Smooth muscle cell of the brain vasculature (primary cell): ENCODE results near the gene PLPPR5.
A peak's percentile ranks its signal among the peaks of the same experiment; 100 is the strongest.

ENCODE experiments used
- DNase-seq: peaks from one replicate; pipeline ENCODE4 v3.0.0-alpha.2; 2012; ENCODE audit warnings: low read depth, low spot score

PLPPR5 gene

DNA sequence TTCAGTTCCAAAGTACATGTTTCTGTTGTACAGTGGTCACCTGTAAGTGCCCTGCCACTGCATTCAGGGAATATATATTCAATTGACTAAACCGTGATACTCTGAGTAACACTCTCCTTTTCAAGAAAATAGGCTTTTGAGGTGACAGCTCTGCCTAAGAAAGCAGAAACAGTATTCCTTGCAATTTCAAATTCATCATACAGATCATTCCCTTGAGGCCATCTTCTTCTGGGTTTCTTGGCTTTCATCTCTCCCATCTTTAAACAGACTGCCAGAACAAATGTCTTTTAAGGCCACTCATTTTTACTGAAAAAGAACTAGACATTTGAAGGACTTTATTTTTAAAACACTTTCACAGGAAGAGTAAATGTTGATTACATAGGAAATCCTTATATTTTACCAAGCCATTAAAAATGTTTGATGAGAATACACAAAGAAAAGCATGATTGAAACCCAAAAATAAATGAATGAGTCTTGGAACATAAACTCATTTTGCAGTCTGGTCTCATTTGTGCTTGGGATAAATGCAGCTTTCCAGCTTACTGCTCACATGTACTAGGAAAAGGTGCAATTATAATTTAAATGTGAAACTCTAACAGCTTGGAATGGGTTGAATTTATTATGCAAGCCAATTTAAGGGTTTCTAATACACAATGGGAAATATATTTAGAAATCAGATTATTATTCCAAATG lies 34.7 kb downstream of the PLPPR5 start:
- DNase-seq = no peak

DNA sequence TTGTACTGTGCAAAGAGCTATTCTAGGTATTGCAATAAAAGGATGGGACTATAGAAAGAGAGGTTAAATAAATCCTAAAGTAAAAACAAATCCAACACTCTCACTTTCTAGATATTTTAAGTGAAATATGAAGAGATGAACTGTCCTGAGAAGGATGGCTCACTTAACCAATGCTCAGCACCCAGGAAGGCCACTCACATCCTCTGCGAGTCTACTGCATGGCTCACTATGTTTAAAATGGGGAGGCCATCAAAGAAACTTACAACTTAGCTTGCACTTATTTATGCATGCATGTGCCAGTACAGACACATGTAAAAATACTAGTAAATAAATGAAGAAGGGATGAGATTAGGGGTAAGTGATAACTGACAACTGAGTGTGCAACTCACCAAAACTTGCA lies 37.5 kb downstream of the PLPPR5 start:
- DNase-seq = no peak

- DNase-seq = no peak
Observed at GRCh38 chr1:98965394-98965793, 39.3 kb downstream of the PLPPR5 start.

- no peak for DNase-seq
Observed at GRCh38 chr1:98964198-98964597, 40.5 kb downstream of the PLPPR5 start.

- no peak for DNase-seq
Observed at GRCh38 chr1:98963064-98963758, 41.5 kb downstream of the PLPPR5 start.

DNA sequence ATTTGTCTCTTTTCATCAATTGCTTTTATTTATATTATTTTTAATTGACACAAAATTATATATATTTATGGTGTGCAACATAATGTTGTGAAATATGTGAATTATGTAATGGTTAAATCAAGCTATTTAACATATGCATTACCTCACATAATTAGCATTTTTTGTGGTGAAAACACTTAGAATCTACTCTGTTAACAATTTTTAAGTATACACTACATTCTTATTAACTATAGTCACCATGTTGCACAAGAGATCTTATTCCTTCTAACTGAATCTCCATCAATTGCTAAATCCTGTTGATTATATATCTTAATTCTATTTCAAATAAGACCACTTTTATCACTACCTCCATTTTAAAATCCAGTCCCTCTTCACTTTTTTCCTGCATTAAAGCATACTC lies 42.5 kb downstream of the PLPPR5 start:
- DNase-seq = no peak

GRCh38 chr1:98949621-98950020 lies 55.0 kb downstream of the PLPPR5 start:
- no peak for DNase-seq

GRCh38 chr1:98949166-98949565 lies 55.5 kb downstream of the PLPPR5 start:
- no peak for DNase-seq

DNA sequence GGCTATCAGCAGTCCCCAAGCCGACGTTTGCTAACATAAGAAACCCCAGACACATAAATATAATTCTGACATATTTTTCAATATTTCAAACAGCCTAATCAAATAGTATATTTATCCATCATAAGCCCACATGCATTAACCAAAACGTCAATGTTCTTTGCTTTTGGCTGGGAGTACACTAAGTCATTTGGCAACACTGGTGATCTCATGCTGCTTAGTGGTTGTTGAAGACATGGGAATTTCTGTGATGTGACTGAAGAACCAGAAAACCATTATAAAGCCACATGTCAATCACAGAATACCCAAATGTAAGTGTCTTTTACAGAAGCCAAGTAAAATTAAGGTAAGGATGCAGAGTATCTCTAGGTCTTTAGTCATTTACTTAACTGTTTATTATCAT lies 57.6 kb downstream of the PLPPR5 start:
- DNase-seq = no peak

DNA sequence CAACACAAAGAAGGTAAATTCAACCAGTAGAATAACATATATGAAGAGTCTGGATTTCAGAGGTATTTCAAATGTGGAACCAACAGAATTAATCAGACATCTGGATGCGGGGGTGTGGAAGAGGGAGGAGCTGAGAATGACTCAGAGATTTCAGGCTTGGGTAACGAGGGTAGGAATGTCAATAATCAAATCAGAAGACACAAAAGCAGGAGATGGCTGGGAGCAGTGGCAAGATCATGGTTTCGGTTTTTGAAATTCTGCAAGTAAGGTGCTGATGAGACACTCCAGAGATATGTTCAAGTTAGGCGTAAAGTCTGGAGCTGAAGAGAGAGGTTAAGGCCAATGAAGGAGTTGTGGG lies 64.0 kb downstream of the PLPPR5 start:
- DNase-seq = no peak

GRCh38 chr1:98940069-98940721 lies 64.5 kb downstream of the PLPPR5 start:
- no peak for DNase-seq

GRCh38 chr1:98939471-98939870 lies 65.2 kb downstream of the PLPPR5 start:
- DNase-seq = no peak

GRCh38 chr1:98937347-98937746 lies 67.3 kb downstream of the PLPPR5 start:
- no peak for DNase-seq

GRCh38 chr1:98932184-98932583 lies 72.5 kb downstream of the PLPPR5 start:
- no peak for DNase-seq

DNA sequence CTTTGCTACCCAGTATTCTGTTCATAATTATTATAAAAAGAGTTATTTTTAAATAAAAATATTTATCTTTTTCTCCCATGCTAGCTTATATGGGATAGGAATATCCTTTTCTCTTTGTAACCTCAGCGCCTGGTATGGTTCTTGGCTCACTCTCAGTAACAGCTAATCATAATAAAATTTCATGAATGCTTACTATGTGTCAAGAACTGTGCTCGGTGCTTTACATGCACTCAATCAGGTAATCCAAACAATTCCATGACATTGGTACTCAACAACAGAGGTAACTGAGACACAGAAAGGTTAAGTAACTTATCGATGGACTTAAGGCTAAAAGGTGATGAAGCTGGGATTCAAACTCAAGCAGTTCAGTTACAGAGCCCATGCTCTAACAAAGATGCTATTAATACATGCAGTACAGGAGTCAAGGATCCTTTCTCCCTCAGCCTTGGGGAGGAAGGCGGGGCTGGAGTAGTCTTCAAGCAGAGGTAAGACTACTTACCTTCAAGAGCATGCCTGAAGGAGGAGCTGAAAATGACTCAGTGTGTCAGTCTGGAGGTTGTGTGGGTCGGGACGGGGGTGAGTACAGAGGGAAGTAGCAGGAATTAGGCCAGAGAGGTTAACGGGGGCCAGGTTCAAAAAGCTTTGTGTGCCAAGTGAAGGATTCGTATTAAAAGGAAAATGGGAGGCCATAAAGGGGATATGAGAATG lies 73.4 kb downstream of the PLPPR5 start:
- DNase-seq = no peak

- no peak for DNase-seq
Observed at GRCh38 chr1:98929437-98929836, 75.2 kb downstream of the PLPPR5 start.

- no peak for DNase-seq
Observed at GRCh38 chr1:98926597-98926996, 78.1 kb downstream of the PLPPR5 start.

DNA sequence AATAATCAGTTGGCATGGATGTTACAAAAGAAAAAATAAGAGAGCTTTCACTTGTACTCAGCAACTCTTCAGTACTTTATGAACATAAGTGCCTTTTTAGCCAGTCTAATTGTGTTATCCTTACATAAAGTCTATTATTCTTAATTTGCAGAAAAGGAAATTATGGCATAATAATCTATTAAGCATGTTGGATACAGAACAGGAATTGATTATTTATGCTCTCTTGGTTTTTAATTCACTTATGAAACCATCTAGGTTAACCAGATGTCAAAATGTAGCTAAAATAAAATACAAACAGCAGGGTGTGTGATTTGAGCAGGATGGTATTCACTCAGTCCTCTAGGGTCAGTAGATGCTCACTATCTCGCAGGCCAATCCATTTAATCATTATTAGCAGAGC lies 79.7 kb downstream of the PLPPR5 start:
- no peak for DNase-seq

DNA sequence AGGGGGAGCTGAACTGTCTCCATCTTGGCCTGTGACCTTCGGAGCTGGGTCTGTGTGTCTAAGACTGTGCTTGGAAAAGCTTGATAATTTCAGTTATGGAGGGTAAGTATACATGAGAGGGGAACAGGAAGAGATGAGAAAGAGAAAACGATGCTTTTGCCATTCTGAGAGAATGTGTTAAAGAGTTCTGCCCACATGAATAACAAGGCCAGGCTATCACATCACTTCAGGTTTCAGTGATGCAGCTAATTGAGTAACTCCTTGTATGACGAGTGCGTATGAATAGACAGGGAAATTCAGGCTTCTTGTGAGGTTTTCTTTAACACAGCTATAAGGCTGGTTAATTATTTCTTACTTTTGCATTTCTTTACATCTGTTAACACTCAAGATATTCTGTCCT lies 81.0 kb downstream of the PLPPR5 start:
- DNase-seq = no peak

GRCh38 chr1:98921817-98922216 lies 82.8 kb downstream of the PLPPR5 start:
- no peak for DNase-seq

- DNase-seq = peak; percentile 10
Observed at GRCh38 chr1:98920441-98921110, 84.1 kb downstream of the PLPPR5 start.

- no peak for DNase-seq
Observed at GRCh38 chr1:98919652-98920051, 85.0 kb downstream of the PLPPR5 start.
